ENCODE data around the gene RAB7A.
A peak's percentile ranks its signal among the peaks of the same experiment; 100 is the strongest.
"Not testable (repeated sequence)": the region's sequence is repeated elsewhere in the genome, so short reads cannot be mapped to it uniquely, and the experiment has no call there.

The RAB7A gene

DNA sequence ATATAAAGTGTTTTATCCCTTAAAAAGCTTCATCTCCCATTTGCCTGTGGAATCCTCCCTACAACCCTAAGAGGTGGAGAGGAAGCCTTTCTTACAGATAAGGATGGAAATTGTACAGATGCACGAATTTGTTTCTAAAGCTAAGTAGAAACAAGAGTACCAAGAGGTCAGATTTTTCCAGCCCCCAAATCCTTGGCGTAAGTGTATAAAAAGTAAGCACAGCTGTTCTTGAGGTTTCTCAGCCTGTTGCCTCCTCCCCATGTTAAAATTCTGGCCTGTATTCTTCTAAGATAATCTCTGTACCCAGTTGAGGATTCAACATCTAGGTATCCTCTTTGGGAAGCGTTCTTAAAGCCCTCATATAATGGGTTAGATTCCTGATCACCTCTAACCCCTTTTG, 34.9 kb downstream of the RAB7A start:
- DNase-seq, result no peak

DNA sequence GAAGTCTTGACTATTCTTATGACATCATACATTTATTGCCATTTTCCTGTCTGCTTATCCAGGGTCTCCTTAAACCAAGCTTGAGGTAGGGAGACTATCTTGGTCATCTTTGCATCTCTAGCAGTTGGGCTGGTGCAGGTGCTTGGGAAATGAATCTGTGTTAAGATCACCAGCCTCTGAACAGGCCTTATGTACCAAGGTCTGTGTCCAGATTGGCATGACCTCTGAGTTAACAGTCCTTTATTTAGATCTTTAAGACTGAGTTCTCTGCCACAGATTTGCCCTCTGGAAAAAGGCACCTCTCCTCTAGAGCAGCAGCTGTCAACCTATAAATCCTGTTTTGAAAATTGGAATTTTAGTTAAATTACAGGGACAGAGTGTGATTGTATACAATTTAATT, 35.4 kb downstream of the RAB7A start:
- DNase-seq, result no peak

DNA sequence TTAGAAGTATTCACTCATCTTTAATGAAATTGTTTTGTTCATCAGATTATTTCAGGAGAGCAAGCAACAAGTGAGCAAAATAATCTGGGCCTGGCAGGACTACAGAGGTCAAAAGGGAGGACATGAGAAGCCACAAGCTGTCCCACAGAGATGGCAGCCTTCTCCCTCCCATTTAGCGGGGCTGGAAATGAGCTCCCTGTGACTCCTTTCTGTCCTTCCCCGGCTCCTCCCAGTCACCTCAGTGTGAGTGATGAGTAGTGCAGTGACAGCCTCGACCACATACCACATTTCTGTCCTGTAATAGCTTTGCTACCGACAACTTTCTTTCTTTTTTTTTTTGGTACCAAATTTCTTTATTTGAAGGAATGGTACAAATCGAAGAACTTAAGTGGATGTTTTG, 38.0 kb downstream of the RAB7A start:
- DNase-seq, result no peak

GRCh38 chr3:128764863-128765262, 38.9 kb downstream of the RAB7A start:
- DNase-seq, result no peak

- DNase-seq, result no peak
These were observed 41.2 kb downstream of the RAB7A start for GRCh38 chr3:128767094-128767750.

GRCh38 chr3:128768471-128768870, 42.5 kb downstream of the RAB7A start:
- no peak for DNase-seq

DNA sequence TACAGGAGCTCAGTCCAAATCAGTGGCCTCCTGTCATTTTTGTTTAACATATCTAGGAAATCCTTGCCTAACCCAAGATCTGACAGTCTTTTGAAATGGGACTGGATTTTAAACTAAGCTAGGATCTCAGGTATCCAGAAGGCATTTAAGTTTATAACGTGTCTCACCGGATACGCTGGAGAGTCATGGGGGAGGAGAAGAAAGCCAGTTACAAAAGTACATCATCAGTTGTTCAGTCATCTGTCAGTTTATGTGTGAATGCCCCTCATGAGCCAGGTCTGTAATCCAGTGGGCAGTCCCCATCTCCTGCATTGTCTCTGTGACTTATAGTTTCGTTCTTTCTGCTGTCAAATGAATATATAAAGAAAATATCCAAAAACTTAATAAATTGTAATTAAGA, 44.4 kb downstream of the RAB7A start:
- no peak for DNase-seq

DNA sequence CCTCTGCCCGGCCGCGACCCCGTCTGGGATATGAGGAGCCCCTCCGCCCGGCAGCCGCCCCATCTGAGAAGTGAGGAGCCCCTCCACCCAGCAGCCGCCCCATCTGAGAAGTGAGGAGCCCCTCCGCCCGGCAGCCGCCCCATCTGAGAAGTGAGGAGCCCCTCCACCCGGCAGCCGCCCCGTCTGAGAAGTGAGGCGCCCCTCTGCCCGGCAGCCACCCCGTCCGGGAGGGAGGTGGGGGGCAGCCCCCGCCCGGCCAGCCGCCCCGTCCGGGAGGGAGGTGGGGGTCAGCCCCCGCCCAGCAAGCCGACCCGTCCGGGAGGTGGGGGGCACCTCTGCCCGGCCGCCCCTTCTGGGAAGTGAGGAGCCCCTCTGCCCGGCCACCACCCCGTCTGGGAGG, 47.2 kb downstream of the RAB7A start:
- not testable (repeated sequence) for DNase-seq

GRCh38 chr3:128773592-128773991, 47.6 kb downstream of the RAB7A start:
- DNase-seq, result not testable (repeated sequence)

DNA sequence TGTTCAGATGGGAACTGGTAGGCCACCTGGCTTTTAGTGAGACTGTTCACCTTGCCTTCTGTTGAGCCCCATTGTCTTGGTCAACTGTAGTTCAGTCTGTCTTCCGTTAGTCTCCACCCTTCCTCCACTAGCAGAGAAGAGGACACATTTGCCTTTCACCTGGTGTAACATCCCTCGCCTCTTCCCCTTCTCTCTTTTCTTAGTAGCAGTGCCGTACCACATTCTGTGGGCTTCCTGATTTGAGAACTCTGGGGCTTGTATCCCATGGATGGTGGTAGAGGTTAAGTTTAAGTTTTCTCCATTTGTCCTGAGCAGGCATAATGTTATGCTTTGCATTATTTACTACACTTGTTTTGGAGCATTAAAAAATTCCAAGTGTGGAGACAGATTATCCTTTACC, 49.3 kb downstream of the RAB7A start:
- DNase-seq, result no peak

- DNase-seq, result no peak
These were observed 50.0 kb downstream of the RAB7A start for GRCh38 chr3:128775906-128776542.

DNA sequence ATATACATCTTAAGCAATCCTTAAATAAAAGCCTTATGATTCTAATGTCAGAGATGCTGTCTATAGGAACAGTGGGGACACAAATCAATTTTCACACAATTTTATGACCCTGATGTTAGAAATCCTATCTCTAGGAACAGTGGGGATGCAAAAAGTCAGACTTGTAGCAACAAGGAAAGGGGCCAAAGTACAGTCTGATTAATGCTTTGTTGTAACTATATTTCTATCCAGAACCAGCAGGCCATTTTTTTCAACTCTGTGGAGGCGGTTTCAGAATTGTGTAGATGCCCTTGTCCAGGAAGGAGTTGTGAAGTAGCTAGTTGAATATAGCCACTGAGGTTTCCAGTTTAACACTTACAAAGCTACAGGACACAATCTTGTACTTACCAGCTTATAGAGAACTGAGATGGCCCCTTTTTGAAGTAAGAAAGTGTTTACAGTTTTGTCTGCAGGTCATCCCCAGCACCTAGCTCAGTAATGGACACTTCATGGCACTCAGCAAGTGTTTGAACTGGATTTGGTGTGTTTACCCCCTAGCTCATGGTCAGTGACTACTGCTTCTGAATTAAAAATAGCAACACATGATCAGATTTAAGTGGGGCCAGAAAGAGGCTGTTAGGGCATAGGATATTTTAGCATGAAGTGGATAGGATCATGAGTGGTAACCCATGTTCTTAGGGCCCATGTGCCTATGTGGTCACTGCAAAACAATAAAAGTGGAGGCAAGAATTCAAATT, 54.3 kb downstream of the RAB7A start:
- no peak for DNase-seq

DNA sequence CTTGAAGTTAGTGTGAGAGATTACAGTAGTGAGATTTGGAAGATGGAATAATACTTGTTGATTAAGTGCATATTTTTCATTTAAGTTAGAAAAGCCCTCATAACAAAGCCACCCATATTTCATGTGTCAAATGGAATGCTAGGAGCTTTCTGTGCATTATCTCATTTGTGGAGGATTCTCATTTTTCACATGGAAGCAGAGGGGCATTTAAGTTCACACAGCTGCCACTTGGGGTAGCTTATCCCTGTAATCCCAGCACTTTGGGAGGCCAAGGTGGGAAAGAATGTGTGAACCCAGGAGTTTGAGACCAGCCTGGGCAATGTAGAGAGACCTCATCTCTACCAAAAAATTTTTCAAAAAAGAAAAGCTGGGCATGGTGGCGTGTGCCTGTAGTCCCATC, 55.2 kb downstream of the RAB7A start:
- no peak for DNase-seq

GRCh38 chr3:128782282-128783146, 56.5 kb downstream of the RAB7A start:
- no peak for DNase-seq

- DNase-seq, result no peak
These were observed 57.8 kb downstream of the RAB7A start for GRCh38 chr3:128783774-128784173.

GRCh38 chr3:128784232-128784631, 58.2 kb downstream of the RAB7A start:
- peak in 4 of 5 donors; percentile 16 to 37 (median 33) for DNase-seq

- DNase-seq, result no peak
These were observed 58.9 kb downstream of the RAB7A start for GRCh38 chr3:128784843-128785242.

DNA sequence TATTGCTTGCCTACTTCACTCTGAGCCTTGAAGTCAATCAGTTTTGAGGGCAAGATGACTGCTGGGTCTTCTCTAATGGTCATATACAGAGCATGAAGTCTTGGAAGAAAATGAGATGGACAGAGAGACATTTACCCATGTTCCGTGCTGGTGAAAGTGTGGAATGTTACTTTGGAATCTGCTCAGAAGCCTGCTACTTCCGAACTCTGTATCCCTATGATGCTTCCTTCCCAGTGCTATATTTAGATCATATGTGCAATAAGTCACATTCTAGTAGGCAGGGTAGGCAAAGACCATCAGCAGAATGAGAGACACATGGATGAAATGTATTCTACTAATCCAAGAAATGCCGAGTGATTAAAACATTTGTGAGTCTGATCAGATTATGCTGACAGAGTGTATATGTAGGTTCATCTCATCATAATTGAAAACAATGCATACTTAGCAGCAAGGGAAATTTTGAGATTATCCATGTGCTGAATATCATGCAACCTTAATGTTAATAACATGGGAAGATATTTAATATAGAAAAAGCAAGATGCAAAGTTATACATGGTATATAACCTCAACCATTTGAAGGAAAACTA, 60.5 kb downstream of the RAB7A start:
- DNase-seq, result no peak

DNA sequence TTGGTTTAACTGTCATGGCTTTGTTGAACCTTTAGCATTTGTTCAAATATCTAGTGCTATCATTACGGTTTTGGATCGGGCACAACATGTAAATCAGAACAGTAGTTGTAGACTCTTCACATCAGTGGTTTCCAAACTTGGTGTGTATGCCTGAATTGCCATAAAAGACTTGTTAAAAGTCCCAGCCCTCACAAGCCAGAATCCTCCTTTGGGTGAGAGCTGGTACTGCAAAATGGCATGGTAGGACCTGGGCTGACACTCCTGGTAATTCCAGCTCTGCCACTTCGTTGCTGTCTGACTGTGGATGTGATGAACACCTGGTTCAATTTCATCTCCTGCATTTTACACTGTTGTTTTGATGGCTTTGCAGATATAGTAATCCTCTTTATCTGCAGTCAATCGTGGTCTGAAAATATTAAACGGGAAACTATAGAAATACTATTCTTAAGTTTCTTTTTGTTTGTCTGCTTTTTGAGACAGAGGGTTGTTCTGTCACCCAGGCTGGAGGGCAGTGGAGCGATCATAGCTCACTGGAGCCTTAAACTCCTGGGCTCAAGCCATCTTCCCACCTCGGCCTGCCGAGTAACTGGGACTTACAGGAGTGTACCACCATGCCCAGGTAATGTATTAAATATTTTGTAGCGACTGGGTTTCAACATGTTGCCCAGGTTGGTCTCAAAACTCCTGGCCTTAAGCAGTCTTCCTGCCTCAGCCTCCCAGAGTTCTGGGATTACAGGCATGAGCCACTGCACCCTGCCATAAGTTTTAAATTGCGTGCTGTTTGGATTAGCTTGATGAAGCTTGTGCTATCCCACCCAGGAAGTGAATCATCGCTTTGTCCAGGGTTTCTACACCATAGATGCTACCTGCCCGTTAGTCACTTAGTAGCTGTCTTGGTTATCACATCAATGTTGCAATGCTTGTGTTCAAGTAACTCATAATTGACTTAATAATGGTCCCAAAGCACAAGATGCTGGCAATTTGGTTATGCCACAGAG, 61.6 kb downstream of the RAB7A start:
- DNase-seq, result peak in 2 of 5 donors; percentile 29 to 67

DNA sequence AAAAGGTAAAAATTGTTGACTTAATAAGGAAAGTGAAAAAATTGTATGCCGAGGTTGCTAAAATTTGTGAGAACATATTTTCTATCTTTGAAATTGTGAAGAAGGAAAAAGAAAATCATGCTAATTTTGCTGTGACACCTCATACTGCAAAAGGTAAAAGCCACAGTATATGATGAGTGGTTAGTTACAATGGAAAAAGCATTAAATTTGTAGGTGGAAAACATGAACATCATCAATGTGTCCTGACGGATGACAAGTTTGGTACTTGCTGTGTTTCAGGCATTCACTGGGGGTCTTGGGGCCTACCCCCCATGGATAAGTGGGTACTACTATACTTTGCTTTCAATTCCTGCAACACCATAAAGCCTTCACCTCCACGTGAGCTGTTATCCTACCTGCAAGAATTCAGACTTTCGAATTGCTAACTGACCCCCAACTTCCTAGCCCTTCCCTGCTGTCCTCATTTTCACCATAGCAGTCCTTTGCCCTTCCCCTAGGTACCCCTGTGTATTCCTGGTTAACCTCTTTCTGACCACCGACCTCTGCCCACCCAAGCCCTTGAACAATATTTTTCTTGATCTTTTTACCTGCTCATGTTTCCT, 62.4 kb downstream of the RAB7A start:
- DNase-seq, result no peak
